K562 (cell line): ENCODE results near the gene SCRN2. TPM values are rescaled to one million over a fixed set of nuclear protein-coding genes. Genes with fewer than 3 reads are reported as not detected.

Source experiments
- HMGN3 ChIP-seq: IDR thresholded peaks from 2 replicates; pipeline ENCODE4 v1.6.1; 2011; ENCODE audit warnings: borderline replicate concordance, low read depth, mild to moderate bottlenecking, mixed read lengths, low read length; ENCODE audit not compliant: insufficient read length; ENCODE audit errors: extremely low read depth
- MBD1 ChIP-seq: fragments of 250-450 bp; sonication (Bioruptor Pico); IDR thresholded peaks from 2 replicates; pipeline ENCODE4 v1.8.0; 2022; ENCODE audit warnings: inconsistent platforms
- MEF2A ChIP-seq: IDR thresholded peaks from 2 replicates; pipeline ENCODE4 v1.6.1; 2011; ENCODE audit warnings: low read depth, mild to moderate bottlenecking, low read length, moderate library complexity; ENCODE audit not compliant: control insufficient read depth
- NCOA4 ChIP-seq: fragments of 450-650 bp; IDR thresholded peaks from 2 replicates; pipeline ENCODE4 v1.6.1; 2018; ENCODE audit warnings: mild to moderate bottlenecking; ENCODE audit not compliant: partially characterized antibody
- RERE ChIP-seq: sonication (generic); formaldehyde crosslinking; IDR thresholded peaks from 2 replicates; pipeline ENCODE4 v1.8.0; 2023; ENCODE audit warnings: missing genetic modification reagents, mild to moderate bottlenecking, borderline replicate concordance
- SMAD1 ChIP-seq: fragments of 150-350 bp; IDR thresholded peaks from 2 replicates; pipeline ENCODE4 v1.6.1; 2014; ENCODE audit warnings: low read length, low read depth; ENCODE audit not compliant: partially characterized antibody
- THRB ChIP-seq: fragments of 450-650 bp; formaldehyde crosslinking; conservative IDR thresholded peaks from 2 replicates; pipeline ENCODE4 v1.4.0; 2022; ENCODE audit warnings: mild to moderate bottlenecking, missing genetic modification characterization
- YY1 ChIP-seq, 3 experiments: IDR thresholded peaks; 2 replicates each; pipeline ENCODE4 v1.6.1; 2011; ENCODE audit warnings: low read length in 2 of 3, mild to moderate bottlenecking in 2 of 3, moderate library complexity in 2 of 3, borderline replicate concordance in 1 of 3, control low read depth in 1 of 3, low read depth in 1 of 3; ENCODE audit not compliant: insufficient read depth in 3 of 3, insufficient replicate concordance in 2 of 3, control insufficient read depth in 1 of 3, insufficient read length in 1 of 3; ENCODE audit errors: extremely low read depth in 1 of 3
- ZMIZ1 ChIP-seq, 2 experiments: fragments of 150-350 bp in 1 of 2; IDR thresholded peaks; 2 replicates each; pipeline ENCODE4 v1.6.1; 2012 to 2016; ENCODE audit warnings: low read depth in 2 of 2, low read length in 2 of 2, mild to moderate bottlenecking in 1 of 2, moderate library complexity in 1 of 2
- ZNF696 ChIP-seq: fragments of 250-450 bp; sonication (Bioruptor Pico); conservative IDR thresholded peaks from 2 replicates; pipeline ENCODE4 v1.4.0; 2020; ENCODE audit warnings: mild to moderate bottlenecking, moderate library complexity
- ZZZ3 ChIP-seq: fragments of 450-650 bp; IDR thresholded peaks from 2 replicates; pipeline ENCODE4 v1.6.1; 2016; ENCODE audit warnings: antibody characterized with exemption, mild to moderate bottlenecking, moderate library complexity
- polyA plus RNA-seq, 8 experiments: library from polyadenylated mRNA; depleted of rRNA in 4 of 8; stranded (reverse) in 5 of 8; unstranded in 3 of 8; fragments of >200 nt; fragmentation: Nextera tagmentation in 2 of 8; fragmentation: Illumina TruSeq in 1 of 8; extraction: Ambion mirVana in 2 of 8; extraction: Trizol in 1 of 8; gene quantifications; 2 replicates each; pipeline versions ENCODE4 v1.2.1 to v1.2.3, GENCODE V29; 2011 to 2014; ENCODE audit warnings: inconsistent platforms in 1 of 8, missing spikeins in 1 of 8
- total RNA-seq, 7 experiments: library from RNA; depleted of rRNA in 6 of 7; stranded (reverse); fragments of >200 nt in 6 of 7; fragmentation: Illumina TruSeq in 2 of 7; extraction: Trizol in 2 of 7; gene quantifications; 2 replicates each; pipeline versions ENCODE4 v1.2.1 to v1.2.3, GENCODE V29; 2011 to 2021; ENCODE audit warnings: low replicate concordance in 1 of 7

Gene SCRN2
- total and polyA plus RNA-seq, 9 of the 15 experiments (the other 6 are each of a cell fraction or from before 2014, with no cell fraction given) = 0.25 to 32.9 (median 13.6) TPM

GRCh38 chr17:47840742-47841487 is at the start of gene SCRN2 (continued):
- no peak for TF ChIP-seq ZMIZ1 (IDR thresholded peaks at IDR 0.05; ENCODE audit: low read depth in 2 of 2, low read length in 2 of 2)
- no peak for TF ChIP-seq MEF2A
- no peak for TF ChIP-seq RERE (CRISPR knock-in tag)
- TF ChIP-seq THRB (CRISPR knock-in tag) = no peak
- no peak for TF ChIP-seq SMAD1
- no peak for TF ChIP-seq HMGN3
- no peak for TF ChIP-seq ZZZ3
- TF ChIP-seq ZNF696 (CRISPR knock-in tag) = no peak
- TF ChIP-seq YY1 (IDR thresholded peaks at IDR 0.05; ENCODE audit: borderline replicate concordance in 1 of 3, control insufficient read depth in 1 of 3, extremely low read depth in 1 of 3, insufficient read depth in 3 of 3, insufficient read length in 1 of 3, insufficient replicate concordance in 2 of 3, low read depth in 1 of 3, low read length in 2 of 3) = peak in 2 of 3 experiments; percentile 50 to 64
- no peak for TF ChIP-seq MBD1 (CRISPR knock-in tag)
- no peak for TF ChIP-seq NCOA4
